Endothelial cell of umbilical vein (primary cell): ENCODE results near the gene SYT2. TPM values are rescaled to one million over a fixed set of nuclear protein-coding genes. Genes with fewer than 3 reads are reported as not detected.

ENCODE experiments used
- BruUV-seq: library from RNA; stranded (reverse); fragments of 400-500 nt; replicated peaks from 2 replicates; lab custom pipeline; 2021; lab: Mats Ljungman, UMichigan
- CTCF ChIA-PET: fragments of 300-600, 350-600 bp; sonication (Branson Sonifier 250); formaldehyde crosslinking; loops from one replicate; lab custom pipeline; 2021; ENCODE audit warnings: antibody characterized with exemption, inconsistent platforms; lab: Charles Lee
- POLR2A ChIA-PET: fragments of 300-600, 350-600 bp; sonication (Branson Sonifier 250); formaldehyde crosslinking; loops from one replicate; lab custom pipeline; 2021; ENCODE audit warnings: antibody characterized with exemption, inconsistent platforms; lab: Charles Lee
- DNase-seq: peaks from one replicate; pipeline ENCODE4 v3.0.0-alpha.2; 2011; ENCODE audit warnings: low read depth, low spot score
- FAIRE-seq: peaks from 2 replicates; lab custom pipeline; 2011; peaks lifted over from hg19 to GRCh38; lab: Jason Lieb, UNC
- H2AFZ ChIP-seq: 2 replicates; pipeline ENCODE4 v1.6.0; 2012; ENCODE audit warnings: low read depth, low read length, control low read depth, inconsistent platforms
- H3K27ac ChIP-seq: 2 replicates; pipeline ENCODE4 v1.5.1; 2011; ENCODE audit warnings: low read depth, mild to moderate bottlenecking, control low read depth, low read length, moderate library complexity; ENCODE audit not compliant: insufficient read depth
- H3K27me3 ChIP-seq, 2 experiments: 2 replicates each; pipeline versions ENCODE4 v1.6.0 to v1.6.1; 2011; ENCODE audit warnings: low read length in 2 of 2, mixed read lengths in 1 of 2; ENCODE audit not compliant: control insufficient read depth in 2 of 2, insufficient read depth in 2 of 2
- H3K36me3 ChIP-seq, 2 experiments: 2 replicates in 1 of 2; 3 replicates in 1 of 2; pipeline ENCODE4 v1.5.1; 2011; ENCODE audit warnings: low read length in 2 of 2, mild to moderate bottlenecking in 1 of 2, moderate library complexity in 1 of 2; ENCODE audit not compliant: control insufficient read depth in 2 of 2, insufficient read depth in 2 of 2; ENCODE audit errors: extremely low read depth in 1 of 2
- H3K4me1 ChIP-seq: 3 replicates; pipeline ENCODE4 v1.5.1; 2011; ENCODE audit warnings: mild to moderate bottlenecking, low read length; ENCODE audit not compliant: control insufficient read depth, insufficient read depth; ENCODE audit errors: extremely low read depth
- H3K4me2 ChIP-seq: 2 replicates; pipeline ENCODE4 v1.6.1; 2011; ENCODE audit warnings: low read length, control low read depth, mixed read lengths; ENCODE audit not compliant: insufficient read depth
- H3K4me3 ChIP-seq, 3 experiments: fragments of 200-600 bp in 1 of 3; sonication (generic), shearing (Covaris generic) in 1 of 3; replicated peaks in 1 of 3; 2 replicates each; pipeline ENCODE4 v1.5.1; 2011 to 2016; ENCODE audit warnings: control low read depth in 3 of 3, low read length in 3 of 3, mild to moderate bottlenecking in 2 of 3, inconsistent platforms in 1 of 3, low read depth in 1 of 3, moderate library complexity in 1 of 3; ENCODE audit not compliant: insufficient read depth in 1 of 3
- H3K79me2 ChIP-seq: 2 replicates; pipeline ENCODE4 v1.6.0; 2012; ENCODE audit warnings: low read length, inconsistent platforms; ENCODE audit not compliant: control insufficient read depth, insufficient read depth
- H3K9ac ChIP-seq: replicated peaks from 2 replicates; pipeline ENCODE3; 2011; ENCODE audit warnings: low read length, control low read depth; ENCODE audit not compliant: insufficient read depth; ENCODE audit errors: extremely low read depth
- H3K9me1 ChIP-seq: replicated peaks from 3 replicates; pipeline ENCODE4 v1.6.0; 2011; ENCODE audit warnings: mild to moderate bottlenecking, low read length; ENCODE audit not compliant: control insufficient read depth, insufficient read depth; ENCODE audit errors: extremely low read depth
- H3K9me3 ChIP-seq: replicated peaks from 2 replicates; pipeline ENCODE4 v1.5.1; 2012; ENCODE audit warnings: low read length, inconsistent platforms; ENCODE audit not compliant: control insufficient read depth, insufficient read depth
- H4K20me1 ChIP-seq: replicated peaks from 2 replicates; pipeline ENCODE3; 2011; ENCODE audit warnings: mild to moderate bottlenecking, low read length; ENCODE audit not compliant: control insufficient read depth, insufficient read depth; ENCODE audit errors: extremely low read depth
- CTCF ChIP-seq, 2 donors: IDR thresholded peaks; 1 replicate in 1 of 2; 2 replicates in 1 of 2; pipeline ENCODE4 v1.5.1; 2011; ENCODE audit warnings: low read length in 2 of 2, mild to moderate bottlenecking in 2 of 2, moderate library complexity in 2 of 2, control low read depth in 1 of 2, inconsistent platforms in 1 of 2, low read depth in 1 of 2; ENCODE audit not compliant: insufficient read depth in 1 of 2; ENCODE audit errors: extremely low read depth in 1 of 2
- EZH2 ChIP-seq: IDR thresholded peaks from 2 replicates; pipeline ENCODE4 v1.6.1; 2012; ENCODE audit warnings: borderline replicate concordance, low read depth, mild to moderate bottlenecking, moderate library complexity, low read length, inconsistent platforms; ENCODE audit not compliant: severe bottlenecking
- FOS ChIP-seq: IDR thresholded peaks from 2 replicates; pipeline ENCODE4 v1.6.1; 2011; ENCODE audit warnings: mild to moderate bottlenecking, low read length, moderate library complexity, borderline replicate concordance; ENCODE audit not compliant: insufficient read depth
- GATA2 ChIP-seq: IDR thresholded peaks from 2 replicates; pipeline ENCODE4 v1.7.0; 2011; ENCODE audit warnings: low read depth, mild to moderate bottlenecking, moderate library complexity, mixed read lengths, low read length; ENCODE audit not compliant: insufficient read length, insufficient read depth
- JUN ChIP-seq: IDR thresholded peaks from 2 replicates; pipeline ENCODE4 v1.6.1; 2011; ENCODE audit warnings: borderline replicate concordance, low read depth; ENCODE audit not compliant: insufficient read length, insufficient read depth
- MYC ChIP-seq: IDR thresholded peaks from one replicate; pipeline ENCODE4 v1.6.1; 2011; ENCODE audit warnings: mild to moderate bottlenecking, low read depth, low read length
- POLR2A ChIP-seq: IDR thresholded peaks from 2 replicates; pipeline ENCODE4 v1.6.1; 2012; ENCODE audit warnings: low read depth, mild to moderate bottlenecking, control low read depth, low read length
- POLR2AphosphoS5 ChIP-seq: IDR thresholded peaks from 2 replicates; pipeline ENCODE4 v1.6.1; 2012; ENCODE audit warnings: low read depth, mild to moderate bottlenecking, control low read depth, low read length, moderate library complexity; ENCODE audit not compliant: insufficient read depth
- dilution Hi-C: fragments of 300-500 bp; cut with MboI; formaldehyde crosslinking; loops from one replicate; pipeline ENCODE4 v1.15.0; 2019; ENCODE audit warnings: low sequenced_read_pairs; ENCODE audit not compliant: extremely low pct_ligation_motif_present
- intact Hi-C: fragments of 100-400 bp; cut with micrococcal nuclease; formaldehyde crosslinking; loops from one replicate; pipeline ENCODE4 v1.10.0; 2022
- polyA plus RNA-seq, 4 experiments: library from polyadenylated mRNA; depleted of rRNA in 3 of 4; stranded (reverse) in 3 of 4; unstranded in 1 of 4; fragments of >200 nt; gene quantifications; 2 replicates each; pipeline versions ENCODE4 v1.2.1 to v1.2.3, GENCODE V29; 2011 to 2012; ENCODE audit warnings: missing spikeins in 1 of 4
- total RNA-seq: library from RNA; stranded (reverse); gene quantifications from 2 replicates; pipeline ENCODE4 v1.2.3, GENCODE V29; 2021

The SYT2 gene
- total and polyA plus RNA-seq, 2 donors (not counting 3 experiments of a cell fraction or from before 2014, with no cell fraction given), result not detected

- ChIA-PET POLR2A (no interaction called here), CTCF (no interaction called here)
- Histone ChIP-seq H3K9me1 (no peaks in the 10 kb centered on the region), H3K9ac (no peak overlapping the region), H3K4me1 (peaks cover 36% of the 10 kb centered on the region), H3K36me3 (no peaks in the 10 kb centered on the region), H3K79me2 (no peaks in the 10 kb centered on the region), H3K4me2 (no peak overlapping the region), H3K27me3 (no peaks in the 10 kb centered on the region), H2AFZ (no peak overlapping the region), H3K27ac (no peak overlapping the region), H4K20me1 (no peaks in the 10 kb centered on the region), H3K9me3 (no peaks in the 10 kb centered on the region), H3K4me3 (no peak overlapping the region)
- DNase-seq (no peak), FAIRE-seq (peak; percentile 37)
- dilution Hi-C loops (no loop called here), intact Hi-C loops (no loop called here)
- no TSS peak for BruUV-seq
- TF ChIP-seq FOS (no peak), EZH2 (no peak), MYC (no peak), CTCF (IDR thresholded peaks at IDR 0.05; ENCODE audit: extremely low read depth in 1 of 2, insufficient read depth in 1 of 2, low read depth in 1 of 2, low read length in 2 of 2) (no peak)
Measured at GRCh38 chr1:202592146-202592545, 118.1 kb downstream of the SYT2 start.

DNA sequence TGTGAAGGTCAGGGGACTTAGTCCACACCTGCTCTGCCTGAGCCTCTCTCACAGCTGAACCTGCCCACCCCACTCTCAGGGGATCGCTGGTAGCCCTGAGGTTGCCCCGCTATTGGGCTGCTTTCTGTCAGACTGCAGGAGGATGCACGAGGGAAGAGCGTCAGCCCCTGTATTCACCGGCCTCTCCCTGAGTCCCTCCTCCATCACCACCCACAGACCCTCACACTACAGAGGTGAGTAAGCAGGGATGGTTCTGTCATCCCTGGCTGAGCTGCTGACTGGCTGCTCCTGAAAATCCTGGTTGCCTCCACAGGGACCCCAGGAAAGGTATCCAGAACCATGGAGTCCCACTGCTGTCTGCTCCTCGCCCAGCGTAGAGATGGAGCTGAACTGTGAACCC lies 118.7 kb downstream of the SYT2 start:
- H3K9ac ChIP-seq, result no peak overlapping the region
- no peaks in the 10 kb centered on the region for H3K9me3 ChIP-seq
- no peak for FAIRE-seq
- H3K9me1 ChIP-seq, result no peaks in the 10 kb centered on the region
- H4K20me1 ChIP-seq, result no peaks in the 10 kb centered on the region
- no TSS peak for BruUV-seq
- no peaks in the 10 kb centered on the region for H3K79me2 ChIP-seq
- POLR2A ChIA-PET, result no interaction called here
- H2AFZ ChIP-seq, result no peak overlapping the region
- CTCF ChIA-PET, result interaction anchor here (2.1 kb wide), 1 partner anchor 9 kb away, joined by 6 read pairs; no protein-coding TSS in a partner anchor
- DNase-seq, result no peak
- dilution Hi-C loops (no loop called here), intact Hi-C loops (no loop called here)
- H3K27ac ChIP-seq, result no peak overlapping the region
- TF ChIP-seq FOS (no peak), EZH2 (no peak), POLR2AphosphoS5 (no peak), CTCF (IDR thresholded peaks at IDR 0.05; ENCODE audit: extremely low read depth in 1 of 2, insufficient read depth in 1 of 2, low read depth in 1 of 2, low read length in 2 of 2) (no peak), POLR2A (no peak), GATA2 (no peak), JUN (no peak)
- H3K36me3 ChIP-seq, result no peaks in the 10 kb centered on the region
- peaks cover 43% of the 10 kb centered on the region for H3K4me1 ChIP-seq
- H3K27me3 ChIP-seq, result no peaks in the 10 kb centered on the region
- H3K4me3 ChIP-seq, result no peak overlapping the region
- no peak overlapping the region for H3K4me2 ChIP-seq
